NCI-H1105 treated with DMSO at 0.1 percent for 48 hours (cell line): Measurements from ENCODE around the gene FCHO1.
"Not testable (repeated sequence)": the region's sequence is repeated elsewhere in the genome, so short reads cannot be mapped to it uniquely, and the experiment has no call there.

Source experiments
- DNase-seq: peaks from one replicate; lab custom pipeline; 2025; lab: John Stamatoyannopoulos, UW

The FCHO1 gene

DNA sequence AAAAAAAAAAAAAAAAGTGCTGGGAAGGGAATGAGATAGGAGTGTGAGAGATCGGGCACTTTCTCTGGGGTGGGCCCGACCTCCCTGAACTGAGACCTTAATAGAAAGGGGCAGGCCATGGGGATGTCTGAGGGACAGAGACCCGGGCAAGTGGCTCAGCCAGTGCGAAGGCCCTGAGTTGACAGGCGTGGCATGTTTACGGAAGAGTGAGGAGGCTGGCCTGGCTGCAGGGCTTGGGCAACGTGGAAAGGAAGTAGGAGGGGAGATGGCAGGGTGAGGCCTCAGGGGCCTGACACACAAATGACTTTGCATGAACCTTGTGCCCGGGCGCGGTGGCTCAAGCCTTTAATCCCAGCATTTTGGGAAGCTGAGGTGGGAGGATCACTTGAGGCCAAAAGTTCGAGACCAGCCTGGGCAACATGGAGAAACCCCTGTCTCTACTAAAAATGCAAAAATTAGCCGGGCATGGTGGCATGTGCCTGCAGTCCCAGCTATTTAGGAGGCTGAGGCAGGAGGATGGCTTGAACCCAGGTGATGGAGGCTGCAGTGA lies 13.9 kb downstream of the FCHO1 start:
- no peak for DNase-seq

DNA sequence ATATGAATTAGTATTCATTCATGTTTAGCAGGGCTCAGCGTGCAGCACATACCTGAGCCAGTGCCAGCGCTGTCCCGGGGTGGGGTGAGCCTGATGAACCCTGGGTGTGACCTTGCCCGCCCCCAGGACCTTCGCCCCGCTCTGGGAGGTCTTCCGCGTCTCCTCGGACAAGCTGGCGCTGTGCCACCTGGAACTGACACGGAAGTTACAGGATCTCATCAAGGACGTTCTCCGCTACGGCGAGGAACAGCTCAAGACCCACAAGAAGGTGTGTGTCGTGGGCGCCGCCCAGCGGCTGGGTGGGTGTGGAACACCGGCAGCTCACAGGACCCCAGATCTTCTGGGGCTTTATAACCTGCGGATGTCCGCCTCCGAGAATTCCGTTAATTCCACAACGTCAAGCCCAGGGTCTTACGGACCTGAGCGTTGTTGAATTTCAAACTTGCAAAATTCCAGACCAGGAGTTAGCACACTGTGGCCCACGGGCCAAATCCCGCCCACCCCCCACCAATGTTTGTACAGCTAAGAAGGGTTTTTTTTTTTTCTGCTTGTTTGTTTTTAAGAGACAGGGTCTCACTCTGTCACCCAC lies 15.4 kb downstream of the FCHO1 start:
- DNase-seq, result peak; percentile 76

DNA sequence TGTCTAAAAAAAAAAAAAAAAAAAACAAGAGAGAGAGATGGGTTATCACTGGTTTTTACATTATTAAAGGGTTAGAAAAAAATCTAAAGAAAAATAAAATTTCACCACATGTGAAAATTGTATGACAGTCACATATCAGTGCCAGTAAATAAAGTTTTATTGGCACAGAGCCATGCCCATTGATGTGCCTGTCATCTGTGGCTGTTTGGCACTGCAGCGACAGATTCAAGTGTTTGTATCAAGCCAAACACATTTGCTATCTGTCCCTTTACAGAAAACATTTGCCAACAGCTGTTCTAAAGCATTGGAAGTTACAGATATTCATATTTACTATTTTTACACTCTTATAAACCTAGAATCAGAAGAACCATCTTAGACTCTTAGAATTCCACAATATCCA lies 16.3 kb downstream of the FCHO1 start:
- DNase-seq, result peak; percentile 31

DNA sequence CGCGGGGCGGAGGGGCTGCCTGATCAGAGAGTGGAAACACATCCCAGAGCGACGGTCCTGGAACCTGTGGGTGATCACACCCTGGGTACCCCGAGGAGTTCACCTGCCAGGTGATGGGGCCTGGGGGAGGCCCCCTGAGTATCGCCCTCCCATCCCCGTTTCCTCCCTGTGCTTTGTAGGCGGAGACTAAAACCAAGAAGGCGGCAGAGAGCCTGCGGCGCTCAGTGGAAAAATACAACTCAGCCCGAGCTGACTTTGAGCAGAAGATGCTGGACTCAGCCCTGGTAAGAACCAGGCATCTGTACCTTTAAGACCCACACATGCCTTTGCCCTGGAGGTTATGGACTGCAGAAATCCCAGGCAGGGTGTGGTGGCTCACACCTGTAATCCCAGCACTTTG lies 19.3 kb downstream of the FCHO1 start:
- no peak for DNase-seq

DNA sequence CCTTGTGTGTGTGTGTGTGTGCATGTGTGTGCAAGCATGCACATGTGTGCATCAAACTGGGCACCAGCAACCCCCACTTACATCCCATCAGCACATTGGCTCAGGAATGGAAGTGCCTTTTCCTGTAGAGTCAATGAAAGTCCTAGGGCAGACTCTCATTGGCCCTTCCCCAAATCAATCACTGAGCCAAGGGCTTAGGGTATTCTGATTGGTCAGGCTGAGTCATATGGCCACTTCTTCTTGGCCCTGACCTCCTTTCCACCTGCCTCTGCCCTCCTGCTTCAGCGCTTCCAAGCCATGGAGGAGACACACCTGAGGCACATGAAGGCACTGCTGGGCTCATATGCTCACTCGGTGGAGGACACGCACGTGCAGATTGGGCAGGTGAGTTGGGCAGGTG lies 20.9 kb downstream of the FCHO1 start:
- DNase-seq, result no peak

DNA sequence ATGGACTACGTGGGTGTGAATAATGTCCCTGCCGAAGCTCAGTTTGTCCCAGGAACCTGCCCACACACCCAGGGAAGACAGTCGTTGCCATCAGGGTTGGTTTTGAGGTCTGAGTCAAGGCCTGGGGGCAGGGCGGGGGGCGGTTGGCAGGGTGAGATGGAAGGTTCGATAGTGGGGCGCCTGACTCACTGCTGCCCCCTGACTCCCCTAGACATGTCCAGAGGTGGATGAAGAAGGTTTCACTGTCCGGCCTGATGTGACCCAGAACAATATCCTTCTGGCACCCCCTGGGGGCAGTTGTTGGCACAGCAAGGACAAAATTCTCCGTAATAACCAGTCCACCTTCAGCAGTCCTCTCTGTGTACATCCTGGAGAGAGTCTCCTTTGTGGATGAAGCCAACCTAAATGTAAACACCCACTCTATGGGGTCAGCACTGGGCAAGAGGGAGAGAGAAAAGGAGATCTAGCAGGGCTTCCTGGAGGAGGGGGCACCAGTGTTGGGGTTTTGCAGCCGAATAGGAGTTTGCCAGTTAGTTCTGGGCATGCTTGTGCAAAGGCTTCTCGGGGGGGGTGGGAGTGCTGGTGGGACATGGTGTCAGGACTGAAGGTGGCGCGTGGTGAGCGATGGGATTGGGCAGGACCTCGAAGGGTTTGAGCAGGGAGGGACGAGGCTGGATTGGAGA lies 24.1 kb downstream of the FCHO1 start:
- no peak for DNase-seq

DNA sequence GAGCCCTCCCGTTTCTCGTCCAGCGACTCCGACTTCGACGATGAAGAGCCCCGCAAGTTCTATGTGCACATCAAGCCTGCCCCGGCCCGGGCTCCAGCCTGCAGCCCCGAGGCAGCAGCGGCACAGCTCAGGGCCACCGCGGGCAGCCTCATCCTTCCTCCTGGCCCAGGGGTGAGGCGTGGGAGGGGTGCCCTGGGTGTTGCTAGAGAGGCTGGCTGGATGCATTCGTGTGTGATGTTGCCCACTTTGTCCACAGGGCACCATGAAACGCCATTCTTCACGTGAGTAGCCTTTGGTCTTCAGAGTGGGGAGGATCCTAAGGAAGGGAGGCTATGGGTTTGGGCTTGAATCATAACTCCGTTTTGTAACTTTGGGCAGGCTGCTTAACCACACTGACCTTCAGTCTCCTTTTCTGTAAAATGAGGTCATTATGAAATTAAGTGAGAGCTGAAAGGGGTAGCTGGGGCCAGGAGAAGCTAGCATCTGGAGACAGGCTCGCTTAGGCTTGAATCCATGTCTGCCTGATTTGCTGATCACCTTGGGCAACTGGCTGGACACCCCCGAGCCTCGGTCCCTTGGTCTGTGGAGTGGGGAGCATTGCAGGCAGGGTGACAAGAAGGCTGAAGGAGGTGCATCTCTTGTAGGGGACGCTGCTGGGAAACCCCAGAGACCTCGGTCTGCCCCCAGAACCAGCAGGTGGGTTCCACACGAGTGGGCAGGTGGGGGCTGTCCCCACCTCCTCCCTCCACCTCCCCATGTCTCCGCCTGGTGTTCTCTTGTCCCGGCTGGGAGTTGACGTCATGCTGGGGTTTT lies 24.9 kb downstream of the FCHO1 start:
- no peak for DNase-seq

DNA sequence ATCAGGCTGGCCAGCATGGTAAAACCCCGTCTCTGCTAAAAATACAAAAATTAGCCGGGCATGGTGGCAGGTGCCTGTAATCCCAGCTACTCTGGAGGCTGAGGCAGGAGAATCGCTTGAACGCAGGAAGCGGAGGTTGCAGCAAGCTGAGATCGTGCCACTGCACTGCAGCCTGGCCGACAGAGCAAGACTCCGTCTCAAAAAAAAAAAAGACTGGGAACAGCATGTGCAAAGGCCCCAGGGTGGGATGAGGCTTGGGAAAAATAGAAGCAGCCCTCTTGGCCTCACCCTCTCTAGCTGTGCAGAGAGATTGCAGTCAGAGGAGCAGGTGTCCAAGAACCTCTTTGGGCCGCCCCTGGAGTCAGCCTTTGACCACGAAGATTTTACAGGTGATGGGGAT lies 26.6 kb downstream of the FCHO1 start:
- not testable (repeated sequence) for DNase-seq

DNA sequence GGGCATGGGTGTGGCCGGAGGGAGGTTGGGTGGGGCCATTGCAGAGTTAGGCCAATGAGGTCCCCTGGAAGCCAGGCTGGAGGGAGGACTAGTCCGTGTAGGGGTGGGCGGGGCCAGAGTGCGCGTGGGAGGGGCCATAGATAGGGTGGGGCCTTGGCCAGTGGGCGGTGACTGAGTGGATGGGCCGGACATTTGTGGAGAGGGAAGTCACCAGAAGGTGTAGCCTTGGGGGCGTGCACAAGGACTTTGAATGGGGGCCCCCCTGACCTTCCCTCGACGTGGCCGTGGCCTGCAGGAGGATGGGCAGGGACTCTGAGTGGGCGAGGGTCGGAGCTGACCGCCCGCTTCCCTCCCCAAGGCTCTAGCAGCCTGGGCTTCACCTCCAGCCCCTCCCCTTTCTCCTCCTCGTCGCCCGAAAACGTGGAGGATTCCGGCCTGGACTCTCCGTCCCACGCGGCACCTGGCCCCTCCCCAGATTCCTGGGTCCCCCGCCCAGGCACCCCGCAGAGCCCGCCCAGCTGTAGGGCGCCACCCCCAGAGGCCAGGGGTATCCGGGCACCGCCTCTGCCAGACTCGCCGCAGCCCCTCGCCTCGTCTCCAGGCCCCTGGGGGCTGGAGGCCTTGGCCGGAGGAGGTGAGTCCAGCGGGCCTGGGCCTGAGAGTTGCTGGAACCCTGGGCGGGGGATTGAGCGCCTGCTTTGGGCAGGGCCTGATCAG lies 27.1 kb downstream of the FCHO1 start:
- DNase-seq, result no peak

DNA sequence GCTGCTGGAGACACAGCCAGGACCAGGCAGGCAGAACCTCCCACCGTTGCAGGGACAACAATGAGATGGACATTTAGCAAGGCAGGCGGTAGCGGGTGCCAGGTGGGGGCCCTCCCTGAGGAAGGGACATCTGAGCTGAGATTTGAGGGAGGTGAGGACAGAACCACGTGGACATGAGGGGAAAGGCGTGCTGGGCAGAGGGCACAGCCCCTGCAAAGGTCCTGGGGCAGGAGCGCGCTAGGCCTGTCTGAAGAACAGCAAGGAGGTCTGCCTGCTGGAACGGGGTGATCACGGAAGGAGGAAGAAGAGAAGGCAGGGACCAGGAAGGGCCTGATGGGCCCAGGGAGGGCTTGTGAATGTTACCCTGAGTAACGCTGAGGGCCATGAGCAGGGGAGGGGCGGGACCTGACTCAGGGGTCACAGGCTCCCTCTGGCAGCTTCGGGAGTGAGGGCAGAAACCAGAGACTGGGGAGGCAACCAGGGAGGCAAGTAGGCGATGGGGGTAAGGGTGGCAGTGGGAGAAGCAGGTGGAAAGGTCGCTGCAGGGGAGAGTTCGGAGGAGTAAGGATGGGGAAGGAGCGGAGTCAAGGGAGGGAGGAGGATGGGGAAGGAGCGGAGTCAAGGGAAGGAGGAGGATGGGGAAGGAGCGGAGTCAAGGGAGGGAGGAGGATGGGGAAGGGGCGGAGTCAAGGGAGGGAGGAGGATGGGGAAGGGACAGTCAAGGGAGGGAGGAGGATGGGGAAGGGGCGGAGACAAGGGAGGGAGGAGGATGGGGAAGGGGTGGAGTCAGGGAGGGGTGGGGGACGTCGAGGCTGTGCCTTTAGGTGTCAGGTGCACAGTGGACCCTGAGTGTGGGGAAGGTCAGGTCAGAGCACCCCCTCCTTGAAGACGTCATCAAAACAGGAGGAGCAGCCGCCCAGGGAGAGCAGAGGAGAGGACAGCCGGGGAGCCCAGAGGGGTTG lies 28.0 kb downstream of the FCHO1 start:
- no peak for DNase-seq

DNA sequence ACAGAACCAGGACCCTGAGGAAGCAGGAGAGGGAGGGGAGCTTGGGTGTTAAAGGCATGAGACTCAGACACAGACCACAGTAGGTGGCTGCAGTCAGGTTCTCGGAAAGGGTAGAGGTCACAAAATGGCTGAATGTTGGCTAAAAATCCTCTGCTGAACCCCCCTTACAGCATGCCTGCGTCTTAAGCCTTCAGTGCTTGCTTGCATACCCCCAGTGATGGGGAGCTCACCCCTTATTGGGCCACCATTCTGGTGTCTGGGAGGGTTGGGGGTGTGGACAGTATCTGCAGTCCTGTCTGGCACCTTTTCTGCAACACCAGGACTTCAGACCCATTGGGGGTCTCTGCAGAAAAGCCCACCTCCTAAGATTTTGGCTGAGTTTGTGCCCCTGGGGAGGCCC lies 29.5 kb downstream of the FCHO1 start:
- DNase-seq, result no peak

DNA sequence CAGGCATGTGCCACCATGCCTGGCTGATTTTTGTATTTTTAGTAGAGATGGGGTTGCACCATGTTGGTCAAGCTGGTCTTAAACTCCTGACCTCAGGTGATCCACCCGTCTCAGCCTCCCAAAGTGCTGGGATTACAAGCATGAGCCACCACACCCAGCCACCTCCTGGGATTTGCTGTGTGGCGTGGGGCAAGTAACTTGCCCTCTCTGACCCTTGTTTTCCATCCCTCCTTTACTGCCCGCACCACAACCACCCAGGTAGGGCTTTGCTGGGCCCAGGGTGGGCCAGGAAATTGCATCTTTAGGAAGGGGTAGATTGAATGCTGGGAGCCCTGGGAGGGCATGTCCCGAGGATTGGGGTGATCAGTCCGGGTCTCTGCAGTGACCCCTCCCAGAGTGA lies 32.4 kb downstream of the FCHO1 start:
- DNase-seq, result not testable (repeated sequence)

DNA sequence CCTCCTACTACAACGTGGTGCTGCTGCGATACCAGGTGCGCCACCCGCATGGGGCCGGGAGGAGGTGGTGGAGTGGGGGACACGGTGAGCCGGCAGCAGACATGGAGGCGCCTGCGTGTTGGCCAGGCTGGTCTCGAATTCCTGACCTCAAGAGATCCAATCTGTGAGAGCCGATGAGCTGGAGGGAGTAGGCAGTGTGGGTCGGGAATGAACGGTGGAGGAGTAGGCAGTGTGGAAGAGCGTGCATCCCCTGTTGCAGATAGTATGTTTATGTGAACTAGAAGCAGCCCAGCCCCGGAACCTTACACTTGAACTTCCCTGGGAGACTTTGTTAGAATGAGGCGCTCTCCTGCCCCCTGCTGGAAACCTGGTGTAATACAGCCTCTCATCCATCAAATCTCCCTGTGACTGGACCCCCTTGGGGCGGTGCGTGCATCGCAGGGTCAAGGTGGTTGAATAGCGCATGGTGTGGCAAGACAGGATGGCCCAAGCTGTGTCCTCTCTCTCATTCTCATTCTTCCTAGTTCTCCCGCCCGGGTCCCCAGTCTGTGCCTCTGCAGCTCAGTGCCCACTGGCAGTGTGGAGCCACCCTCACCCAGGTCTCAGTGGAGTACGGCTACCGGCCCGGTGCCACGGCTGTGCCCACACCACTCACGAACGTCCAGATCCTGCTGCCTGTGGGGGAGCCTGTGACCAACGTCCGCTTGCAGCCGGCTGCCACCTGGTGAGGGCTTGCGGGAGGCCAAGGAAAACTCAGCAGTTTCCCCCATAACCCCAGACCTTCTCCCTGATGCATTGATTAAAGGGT lies 33.1 kb downstream of the FCHO1 start:
- peak; percentile 79 for DNase-seq

DNA sequence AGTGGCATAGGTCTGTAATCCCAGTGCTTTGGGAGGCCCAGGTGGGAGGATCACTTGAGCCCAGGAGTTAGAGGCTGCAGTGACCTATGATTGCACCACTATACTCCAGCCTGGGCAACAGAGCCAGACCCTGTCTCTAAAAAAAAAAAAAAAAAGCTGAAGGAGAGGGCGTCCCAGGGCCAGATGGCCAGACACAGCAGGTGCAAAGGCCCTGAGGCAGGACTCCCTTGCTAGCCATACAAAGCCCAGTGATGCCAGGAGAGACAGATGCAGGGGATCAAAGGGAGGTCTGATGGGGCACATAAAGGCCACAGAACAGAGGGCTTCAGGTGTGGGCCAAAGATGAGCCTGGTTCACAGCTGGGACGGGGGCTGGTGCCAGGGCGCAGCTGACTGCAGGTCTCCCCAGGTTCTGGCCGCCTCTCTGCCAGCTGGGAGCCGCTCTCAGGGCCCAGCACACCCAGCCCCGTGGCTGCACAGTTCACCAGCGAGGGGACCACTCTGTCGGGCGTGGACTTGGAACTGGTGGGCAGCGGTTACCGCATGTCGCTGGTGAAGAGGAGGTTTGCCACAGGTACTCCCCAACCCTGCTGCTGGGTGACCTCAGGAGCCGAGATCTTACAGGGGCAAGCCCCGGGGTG lies 36.1 kb downstream of the FCHO1 start:
- no peak for DNase-seq

DNA sequence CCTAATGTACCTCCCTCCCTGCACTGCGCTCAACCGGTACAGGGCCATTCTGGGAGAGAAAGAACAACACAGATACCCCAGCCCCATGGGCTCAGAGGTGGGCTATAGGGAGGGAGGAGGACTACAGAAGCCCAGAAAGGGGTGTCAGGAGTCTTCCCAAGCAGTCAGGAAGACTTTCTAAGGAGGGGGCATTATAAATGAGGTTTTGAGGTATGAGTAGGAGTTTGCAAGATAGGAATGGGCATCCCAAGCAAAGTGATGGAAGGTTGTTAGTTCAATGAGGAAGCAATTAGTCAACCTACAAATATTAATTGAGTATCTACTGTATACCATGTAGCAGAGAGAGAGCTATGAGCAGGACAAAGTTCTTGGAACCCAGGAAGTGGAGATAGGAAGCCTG lies 37.4 kb downstream of the FCHO1 start:
- no peak for DNase-seq

DNA sequence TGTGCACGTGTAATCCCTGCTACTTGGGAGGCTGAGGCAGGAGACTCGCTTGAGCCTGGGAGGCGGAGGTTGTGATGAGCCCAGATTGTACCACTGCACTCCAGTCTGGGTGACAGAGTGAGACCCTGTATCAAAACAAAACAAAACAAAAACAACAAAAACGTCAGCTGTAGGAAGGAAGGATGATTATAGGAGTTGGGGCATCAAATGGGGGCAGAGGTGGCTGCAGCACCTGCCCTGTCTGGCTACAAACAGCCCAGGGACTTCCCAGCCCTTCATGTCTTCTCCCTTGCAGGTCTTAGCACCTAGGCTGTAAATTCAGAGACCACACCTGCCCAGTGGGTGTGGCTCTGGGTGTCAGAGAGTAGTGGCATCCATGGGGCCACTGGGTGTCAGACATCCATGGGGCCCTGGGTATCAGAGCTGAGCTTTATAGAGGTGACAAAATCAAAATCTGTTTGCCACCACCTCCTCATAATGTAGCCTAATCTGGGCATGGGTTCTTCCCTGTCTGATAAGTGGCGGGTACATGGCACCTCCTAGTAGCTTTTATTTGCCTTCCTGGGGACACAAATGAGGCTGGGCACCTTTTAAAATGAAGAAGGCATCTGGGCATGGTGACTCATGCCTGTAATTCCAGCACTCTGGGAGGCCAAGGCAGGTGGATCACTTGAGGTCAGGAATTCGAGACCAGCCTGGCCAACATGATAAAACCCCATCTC lies 38.9 kb downstream of the FCHO1 start:
- DNase-seq, result no peak

DNA sequence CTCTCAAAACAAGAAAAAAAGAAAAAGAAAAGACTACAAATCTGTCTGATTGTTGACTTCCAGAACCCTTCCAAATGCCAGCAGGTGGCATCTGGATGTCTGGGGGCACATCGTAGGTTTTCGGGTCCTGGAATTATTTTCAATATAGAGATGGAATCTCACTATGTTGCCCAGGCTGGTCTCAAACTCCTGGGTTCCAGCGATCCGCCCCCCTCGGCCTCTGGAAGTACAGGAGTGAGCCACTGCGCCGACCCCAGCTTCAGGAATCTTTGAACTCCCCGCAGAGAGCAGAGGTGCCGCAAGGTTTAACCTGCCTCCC lies 43.1 kb downstream of the FCHO1 start:
- DNase-seq, result no peak

DNA sequence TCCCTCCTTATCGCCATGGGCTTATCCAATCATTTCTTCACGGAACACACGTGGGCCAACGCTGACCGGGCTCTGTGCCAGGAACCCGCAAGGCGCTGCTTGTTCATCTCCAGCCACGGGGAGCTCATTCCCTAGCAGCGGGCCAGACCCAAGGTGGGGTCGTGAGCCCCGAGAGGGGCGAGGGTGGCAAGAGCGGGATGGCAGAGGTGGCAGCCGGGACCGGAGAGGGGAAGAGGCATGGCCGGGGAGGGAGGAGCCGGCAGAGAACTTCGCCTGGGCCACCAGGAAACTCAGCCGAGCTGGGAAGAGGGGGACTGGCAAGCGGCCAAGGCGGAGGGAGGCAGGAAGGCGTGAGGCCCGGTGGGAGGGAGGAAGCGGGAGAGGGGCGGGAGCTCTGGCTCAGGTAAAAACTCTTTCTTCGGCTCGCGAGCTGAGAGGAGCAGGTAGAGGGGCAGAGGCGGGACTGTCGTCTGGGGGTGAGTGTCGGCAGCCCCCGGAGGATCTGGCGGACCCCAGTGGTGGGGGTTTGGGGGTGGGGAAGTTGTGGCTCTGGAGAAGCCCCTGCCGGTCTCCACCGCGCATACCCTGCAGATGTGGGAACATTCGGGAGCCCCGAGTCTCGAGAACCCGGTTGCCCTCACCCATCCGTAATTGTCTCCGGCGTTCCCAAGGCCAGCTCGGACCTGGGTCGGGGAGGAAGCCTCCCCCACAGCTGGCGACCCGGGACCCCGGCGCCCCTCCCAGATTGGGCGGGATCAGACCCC lies 43.6 kb downstream of the FCHO1 start, which contains the start of gene B3GNT3:
Gene B3GNT3 (plus strand): TSS at position 408 of the 764 bp plus-strand sequence. CDS start 12,670 bp downstream, outside the sequence.
- DNase-seq, result peak; percentile 41
